Neuronal stem cell (in vitro differentiated cells): ENCODE data around the gene EPHB4.

ENCODE experiments used
- DNase-seq: peaks from one replicate; pipeline ENCODE4 v3.0.0-alpha.2; 2013; ENCODE audit warnings: low spot score
- H2AFZ ChIP-seq: one replicate; pipeline ENCODE4 v1.6.1; 2013; ENCODE audit warnings: mild to moderate bottlenecking, low read length, inconsistent platforms
- H2AK5ac ChIP-seq: 2 replicates; pipeline ENCODE4 v1.6.1; 2013; ENCODE audit warnings: low read depth, mild to moderate bottlenecking, inconsistent platforms, low read length, moderate library complexity, mixed read lengths
- H2BK120ac ChIP-seq: 2 replicates; pipeline ENCODE4 v1.6.1; 2013; ENCODE audit warnings: low read depth, mild to moderate bottlenecking, inconsistent platforms, low read length, moderate library complexity, mixed read lengths
- H2BK12ac ChIP-seq: one replicate; pipeline ENCODE4 v1.6.1; 2013; ENCODE audit warnings: low read length, inconsistent platforms
- H2BK15ac ChIP-seq: 2 replicates; pipeline ENCODE4 v1.6.1; 2013; ENCODE audit warnings: mild to moderate bottlenecking, low read length, inconsistent platforms, mixed read lengths
- H2BK5ac ChIP-seq: one replicate; pipeline ENCODE4 v1.6.1; 2013; ENCODE audit warnings: inconsistent platforms, mild to moderate bottlenecking, low read length, moderate library complexity
- H3K14ac ChIP-seq: one replicate; pipeline ENCODE4 v1.6.1; 2013; ENCODE audit warnings: low read length, inconsistent platforms
- H3K18ac ChIP-seq: 2 replicates; pipeline ENCODE4 v1.6.1; 2013; ENCODE audit warnings: low read length, inconsistent platforms
- H3K23ac ChIP-seq: 2 replicates; pipeline ENCODE4 v1.6.1; 2013; ENCODE audit warnings: low read depth, mild to moderate bottlenecking, mixed read lengths, low read length, inconsistent platforms; ENCODE audit not compliant: poor library complexity
- H3K27ac ChIP-seq: replicated peaks from 3 replicates; pipeline ENCODE4 v1.5.1; 2013; ENCODE audit warnings: low read length, inconsistent platforms
- H3K27me3 ChIP-seq, 3 experiments: 2 replicates each; pipeline ENCODE4 v1.6.1; 2013; ENCODE audit warnings: low read length in 3 of 3, mild to moderate bottlenecking in 2 of 3, inconsistent platforms in 1 of 3, low read depth in 1 of 3, mixed read lengths in 1 of 3, moderate library complexity in 1 of 3; ENCODE audit not compliant: control insufficient read depth in 3 of 3, insufficient read depth in 3 of 3
- H3K36me3 ChIP-seq, 2 donors: replicated peaks in 1 of 2; 2 replicates each; pipeline ENCODE4 v1.6.1; 2013; ENCODE audit warnings: low read length in 2 of 2; ENCODE audit not compliant: control insufficient read depth in 2 of 2, insufficient read depth in 2 of 2
- H3K4ac ChIP-seq: 2 replicates; pipeline ENCODE4 v1.6.1; 2013; ENCODE audit warnings: inconsistent platforms, mild to moderate bottlenecking, low read length, moderate library complexity
- H3K4me1 ChIP-seq, 2 donors: 1 replicate in 1 of 2; 2 replicates in 1 of 2; pipeline ENCODE4 v1.6.1; 2013; ENCODE audit warnings: low read length in 2 of 2, low read depth in 1 of 2; ENCODE audit not compliant: control insufficient read depth in 2 of 2, insufficient read depth in 1 of 2
- H3K4me2 ChIP-seq: one replicate; pipeline ENCODE4 v1.6.1; 2013; ENCODE audit warnings: mild to moderate bottlenecking, low read length, inconsistent platforms; ENCODE audit not compliant: insufficient read depth, poor library complexity, severe bottlenecking
- H3K4me3 ChIP-seq, 2 donors: 2 replicates each; pipeline ENCODE4 v1.5.1; 2013; ENCODE audit warnings: low read length in 2 of 2, mild to moderate bottlenecking in 2 of 2, inconsistent platforms in 1 of 2, moderate library complexity in 1 of 2
- H3K79me1 ChIP-seq: one replicate; pipeline ENCODE4 v1.6.1; 2013; ENCODE audit warnings: low read depth, mild to moderate bottlenecking, inconsistent platforms, low read length, moderate library complexity
- H3K9ac ChIP-seq: one replicate; pipeline ENCODE4 v1.6.1; 2013; ENCODE audit warnings: mild to moderate bottlenecking, low read depth, low read length, inconsistent platforms; ENCODE audit not compliant: poor library complexity
- H3K9me3 ChIP-seq, 2 donors: replicated peaks in 1 of 2; 2 replicates each; pipeline versions ENCODE3 to v1.6.1; 2013; ENCODE audit warnings: low read length in 2 of 2, mild to moderate bottlenecking in 2 of 2, inconsistent platforms in 1 of 2, low read depth in 1 of 2, mixed read lengths in 1 of 2, moderate library complexity in 1 of 2; ENCODE audit not compliant: control insufficient read depth in 2 of 2, insufficient read depth in 1 of 2
- H4K8ac ChIP-seq: one replicate; pipeline ENCODE4 v1.6.1; 2013; ENCODE audit warnings: low read depth, mild to moderate bottlenecking, inconsistent platforms, low read length, moderate library complexity
- H4K91ac ChIP-seq: one replicate; pipeline ENCODE4 v1.6.1; 2013; ENCODE audit warnings: low read length, low read depth, mild to moderate bottlenecking, inconsistent platforms; ENCODE audit not compliant: poor library complexity
- WGBS, 2 donors: extraction: QIAGEN DNeasy Blood & Tissue Kit; methylation state at CpG; one replicate each; pipeline ENCODE4 v1.1.7; 2013; ENCODE audit warnings: missing lambda C conversion rate in 2 of 2, mixed read lengths in 1 of 2; ENCODE audit not compliant: insufficient read length in 2 of 2, insufficient replicate concordance in 1 of 2; ENCODE audit errors: extremely low coverage in 2 of 2; 5-methylcytosine and 5-hydroxymethylcytosine counted together

The EPHB4 gene

GRCh38 chr7:100867040-100867775 is 39.9 kb upstream of the EPHB4 start, which contains the start of gene TRIP6:
Gene TRIP6, plus strand, starts transcription at chr7:100867387. Its CDS starts 111 bp downstream, at chr7:100867498.
- H3K9me3 ChIP-seq, result no peaks in the 10 kb centered on the region
- H2AK5ac ChIP-seq, result peak within 1 kb of the TSS; percentile 100
- peak within 1 kb of the TSS; percentile 99 for H2BK15ac ChIP-seq
- peaks cover 16 to 42% of the 10 kb centered on the region in 2 donors for H3K36me3 ChIP-seq
- peak within 1 kb of the TSS; percentile 100 for H3K14ac ChIP-seq
- H3K27ac ChIP-seq, result peak within 1 kb of the TSS; percentile 33
- H3K18ac ChIP-seq, result peak within 1 kb of the TSS; percentile 99
- DNase-seq, result peak; percentile 83
- peak within 1 kb of the TSS; percentile 99 for H2AFZ ChIP-seq
- no peaks in the 10 kb centered on the region for H3K27me3 ChIP-seq
- WGBS, 2 donors, result no CpG with 5 or more reads among the region's 42 CpGs
- H3K79me1 ChIP-seq, result peaks cover 17% of the 10 kb centered on the region
- H4K91ac ChIP-seq, result peak within 1 kb of the TSS; percentile 85
- H3K4ac ChIP-seq, result peak within 1 kb of the TSS; percentile 95
- H3K4me2 ChIP-seq, result peak within 1 kb of the TSS; percentile 89
- peak within 1 kb of the TSS; percentile 93 for H3K9ac ChIP-seq
- peaks cover 11 to 13% of the 10 kb centered on the region in 2 donors for H3K4me1 ChIP-seq
- peak within 1 kb of the TSS; percentile 87 to 93 for H3K4me3 ChIP-seq
- H2BK12ac ChIP-seq, result peak within 1 kb of the TSS; percentile 100
- H2BK5ac ChIP-seq, result peak within 1 kb of the TSS; percentile 100
- H2BK120ac ChIP-seq, result peak within 1 kb of the TSS; percentile 97
- H3K23ac ChIP-seq, result peak within 1 kb of the TSS; percentile 97
- peak within 1 kb of the TSS; percentile 82 for H4K8ac ChIP-seq

- peak overlapping the region; percentile 87 to 93 for H3K4me3 ChIP-seq
- peak overlapping the region; percentile 89 for H3K4me2 ChIP-seq
- no peak overlapping the region for H3K27ac ChIP-seq
- H3K4ac ChIP-seq, result peak overlapping the region; percentile 66
- WGBS, 2 donors, result no CpG with 5 or more reads among the region's 5 CpGs
- no peaks in the 10 kb centered on the region for H3K9me3 ChIP-seq
- H2BK12ac ChIP-seq, result peak overlapping the region; percentile 100
- DNase-seq, result no peak
- H3K23ac ChIP-seq, result peak overlapping the region; percentile 80
- peak overlapping the region; percentile 100 for H2BK5ac ChIP-seq
- peaks cover 11 to 13% of the 10 kb centered on the region in 2 donors for H3K4me1 ChIP-seq
- H2AFZ ChIP-seq, result peak overlapping the region; percentile 99
- H2AK5ac ChIP-seq, result peak overlapping the region; percentile 100
- H3K9ac ChIP-seq, result peak overlapping the region; percentile 81
- peak overlapping the region; percentile 97 for H2BK120ac ChIP-seq
- peaks cover 15 to 36% of the 10 kb centered on the region in 2 donors for H3K36me3 ChIP-seq
- peak overlapping the region; percentile 99 for H2BK15ac ChIP-seq
- peak overlapping the region; percentile 94 for H3K14ac ChIP-seq
- H3K18ac ChIP-seq, result peak overlapping the region; percentile 99
- H4K8ac ChIP-seq, result peak overlapping the region; percentile 82
- peaks cover 17% of the 10 kb centered on the region for H3K79me1 ChIP-seq
- no peaks in the 10 kb centered on the region for H3K27me3 ChIP-seq
- H4K91ac ChIP-seq, result peak overlapping the region; percentile 85
Measured at GRCh38 chr7:100866729-100867039, 39.4 kb upstream of the EPHB4 start.

GRCh38 chr7:100865938-100866728 is 38.8 kb upstream of the EPHB4 start:
- peak overlapping the region; percentile 94 for H3K14ac ChIP-seq
- peak overlapping the region; percentile 66 for H3K4ac ChIP-seq
- H3K36me3 ChIP-seq, result peaks cover 11 to 31% of the 10 kb centered on the region in 2 donors
- no peaks in the 10 kb centered on the region for H3K27me3 ChIP-seq
- H3K18ac ChIP-seq, result peak overlapping the region; percentile 99
- peak overlapping the region; percentile 82 for H4K8ac ChIP-seq
- peak overlapping the region; percentile 80 for H3K23ac ChIP-seq
- H3K4me2 ChIP-seq, result peak overlapping the region; percentile 89
- H4K91ac ChIP-seq, result peak overlapping the region; percentile 85
- H3K4me1 ChIP-seq, result peaks cover 11 to 13% of the 10 kb centered on the region in 2 donors
- peak overlapping the region; percentile 100 for H2BK12ac ChIP-seq
- H3K9me3 ChIP-seq, result no peaks in the 10 kb centered on the region
- peak overlapping the region; percentile 100 for H2BK5ac ChIP-seq
- H2BK120ac ChIP-seq, result peak overlapping the region; percentile 97
- no peak for DNase-seq
- H2AK5ac ChIP-seq, result peak overlapping the region; percentile 100
- peak overlapping the region; percentile 99 for H2AFZ ChIP-seq
- peak overlapping the region in 1 of 2 donors; percentile 93 for H3K4me3 ChIP-seq
- H2BK15ac ChIP-seq, result peak overlapping the region; percentile 99
- no CpG with 5 or more reads among the region's 46 CpGs for WGBS, 2 donors
- peaks cover 17% of the 10 kb centered on the region for H3K79me1 ChIP-seq
- H3K27ac ChIP-seq, result no peak overlapping the region
- H3K9ac ChIP-seq, result peak overlapping the region; percentile 81
